GM12892 (cell line): Measurements from ENCODE around the gene RTTN.

ENCODE experiments used
- DNase-seq: peaks from one replicate; pipeline ENCODE4 v3.0.0; 2011; ENCODE audit not compliant: insufficient read length
- FAIRE-seq: peaks from 2 replicates; lab custom pipeline; 2011; peaks lifted over from hg19 to GRCh38; lab: Jason Lieb, UNC
- POLR2A ChIP-seq: IDR thresholded peaks from 2 replicates; pipeline ENCODE4 v1.6.1; 2011; ENCODE audit warnings: low read depth, low read length, control low read depth
- POLR2AphosphoS5 ChIP-seq: IDR thresholded peaks from 2 replicates; pipeline ENCODE4 v1.6.1; 2011; ENCODE audit warnings: low read depth, low read length, control low read depth
- TAF1 ChIP-seq: IDR thresholded peaks from 2 replicates; pipeline ENCODE4 v1.6.1; 2011; ENCODE audit warnings: low read depth, mild to moderate bottlenecking, control low read depth, low read length, borderline replicate concordance

RTTN gene

GRCh38 chr18:70197026-70197425 lies 8.5 kb downstream of the RTTN start:
- TF ChIP-seq POLR2A (no peak), TAF1 (no peak), POLR2AphosphoS5 (no peak)
- no peak for DNase-seq
- no peak for FAIRE-seq

GRCh38 chr18:70195852-70196434 lies 9.5 kb downstream of the RTTN start:
- TF ChIP-seq TAF1 (no peak), POLR2A (no peak), POLR2AphosphoS5 (no peak)
- DNase-seq (peak; percentile 5), FAIRE-seq (peak; percentile 97)

GRCh38 chr18:70195014-70195614 lies 10.4 kb downstream of the RTTN start:
- TF ChIP-seq POLR2AphosphoS5: no peak
- TF ChIP-seq TAF1: no peak
- no peak for TF ChIP-seq POLR2A
- DNase-seq (no peak), FAIRE-seq (no peak)

- no peak for TF ChIP-seq TAF1
- 0 out of 2 replicates have a peak, but pooled peaks have one; percentile 39 for TF ChIP-seq POLR2AphosphoS5
- no peak for TF ChIP-seq POLR2A
- DNase-seq (no peak), FAIRE-seq (peak; percentile 97)
These were observed 11.1 kb downstream of the RTTN start for GRCh38 chr18:70194227-70194890.

- FAIRE-seq (no peak), DNase-seq (no peak)
These were observed 15.0 kb downstream of the RTTN start for GRCh38 chr18:70190529-70190928.

GRCh38 chr18:70188113-70188512 lies 17.4 kb downstream of the RTTN start:
- FAIRE-seq (no peak), DNase-seq (no peak)
- no peak for TF ChIP-seq TAF1
- no peak for TF ChIP-seq POLR2A
- no peak for TF ChIP-seq POLR2AphosphoS5

More at GRCh38 chr18:70190529-70190928, 15.0 kb downstream of the RTTN start:
- TF ChIP-seq POLR2AphosphoS5 (no peak), TAF1 (no peak), POLR2A (no peak)

GRCh38 chr18:70183441-70183840 lies 22.0 kb downstream of the RTTN start:
- no peak for DNase-seq
- FAIRE-seq: no peak
- TF ChIP-seq POLR2AphosphoS5: no peak
- no peak for TF ChIP-seq POLR2A
- TF ChIP-seq TAF1: no peak

- no peak for DNase-seq
- FAIRE-seq: no peak
- TF ChIP-seq POLR2AphosphoS5 (no peak), POLR2A (no peak), TAF1 (no peak)
These were observed 22.9 kb downstream of the RTTN start for GRCh38 chr18:70182548-70182947.

GRCh38 chr18:70181725-70182124 lies 23.8 kb downstream of the RTTN start:
- TF ChIP-seq POLR2AphosphoS5 (no peak), POLR2A (no peak), TAF1 (no peak)
- FAIRE-seq (no peak), DNase-seq (no peak)

GRCh38 chr18:70181015-70181414 lies 24.5 kb downstream of the RTTN start:
- no peak for TF ChIP-seq POLR2AphosphoS5
- TF ChIP-seq TAF1: no peak
- TF ChIP-seq POLR2A: no peak
- no peak for DNase-seq
- no peak for FAIRE-seq

GRCh38 chr18:70176537-70176936 lies 28.9 kb downstream of the RTTN start:
- TF ChIP-seq TAF1 (no peak), POLR2AphosphoS5 (no peak), POLR2A (no peak)
- no peak for DNase-seq
- FAIRE-seq: peak; percentile 54

GRCh38 chr18:70175216-70175615 lies 30.3 kb downstream of the RTTN start:
- no peak for FAIRE-seq
- TF ChIP-seq TAF1 (no peak), POLR2AphosphoS5 (no peak), POLR2A (no peak)
- no peak for DNase-seq
